Trophoblast cell (in vitro differentiated cells and primary cell): ENCODE results near the gene FCMR.

Experiments
- DNase-seq, 2 donors: peaks; one replicate each; pipeline ENCODE4 v3.0.0-alpha.2; 2016
- H2AFZ ChIP-seq: 2 replicates; pipeline ENCODE4 v1.6.1; 2013; ENCODE audit warnings: low read length, moderate library complexity, mild to moderate bottlenecking; ENCODE audit not compliant: insufficient read depth, poor library complexity
- H2AK5ac ChIP-seq: 2 replicates; pipeline ENCODE4 v1.6.1; 2013; ENCODE audit warnings: mild to moderate bottlenecking, low read length
- H2BK120ac ChIP-seq: 2 replicates; pipeline ENCODE4 v1.6.1; 2013; ENCODE audit warnings: low read length, mild to moderate bottlenecking, moderate library complexity; ENCODE audit not compliant: insufficient read depth, poor library complexity
- H2BK12ac ChIP-seq: 2 replicates; pipeline ENCODE4 v1.6.1; 2013; ENCODE audit warnings: mild to moderate bottlenecking, low read length, moderate library complexity
- H2BK5ac ChIP-seq: 2 replicates; pipeline ENCODE4 v1.6.1; 2013; ENCODE audit warnings: low read length, low read depth, moderate library complexity, mild to moderate bottlenecking; ENCODE audit not compliant: poor library complexity
- H3K14ac ChIP-seq: 2 replicates; pipeline ENCODE4 v1.6.1; 2013; ENCODE audit warnings: mild to moderate bottlenecking, low read length
- H3K18ac ChIP-seq: 2 replicates; pipeline ENCODE4 v1.6.1; 2013; ENCODE audit warnings: mild to moderate bottlenecking, low read length
- H3K23ac ChIP-seq: 2 replicates; pipeline ENCODE4 v1.6.1; 2013; ENCODE audit warnings: low read length
- H3K27ac ChIP-seq: 2 replicates; pipeline ENCODE4 v1.5.1; 2013; ENCODE audit warnings: low read depth, mild to moderate bottlenecking, inconsistent platforms, low read length, moderate library complexity
- H3K27me3 ChIP-seq: 2 replicates; pipeline ENCODE4 v1.6.1; 2013; ENCODE audit warnings: inconsistent platforms, mild to moderate bottlenecking, low read length, moderate library complexity; ENCODE audit not compliant: insufficient read depth
- H3K36me3 ChIP-seq, 2 experiments: 1 replicate in 1 of 2; 2 replicates in 1 of 2; pipeline ENCODE4 v1.6.1; 2013; ENCODE audit warnings: low read length in 2 of 2, mild to moderate bottlenecking in 2 of 2, moderate library complexity in 1 of 2; ENCODE audit not compliant: insufficient read depth in 2 of 2, control insufficient read depth in 1 of 2
- H3K4ac ChIP-seq: 2 replicates; pipeline ENCODE4 v1.6.1; 2013; ENCODE audit warnings: low read depth, mild to moderate bottlenecking, low read length, moderate library complexity
- H3K4me1 ChIP-seq, 2 experiments: 1 replicate in 1 of 2; 2 replicates in 1 of 2; pipeline ENCODE4 v1.6.1; 2013; ENCODE audit warnings: low read length in 2 of 2, mild to moderate bottlenecking in 2 of 2, moderate library complexity in 1 of 2; ENCODE audit not compliant: insufficient read depth in 2 of 2, control insufficient read depth in 1 of 2
- H3K4me2 ChIP-seq: 2 replicates; pipeline ENCODE4 v1.6.1; 2013; ENCODE audit warnings: inconsistent platforms, mild to moderate bottlenecking, low read length, moderate library complexity
- H3K4me3 ChIP-seq: 2 replicates; pipeline ENCODE4 v1.5.1; 2013; ENCODE audit warnings: mild to moderate bottlenecking, low read depth, low read length, inconsistent platforms
- H3K79me1 ChIP-seq: one replicate; pipeline ENCODE4 v1.6.1; 2013; ENCODE audit warnings: low read length
- H3K79me2 ChIP-seq: 2 replicates; pipeline ENCODE4 v1.6.1; 2013; ENCODE audit warnings: low read length, mild to moderate bottlenecking; ENCODE audit not compliant: control insufficient read depth, insufficient read depth, poor library complexity
- H3K9ac ChIP-seq: 2 replicates; pipeline ENCODE4 v1.6.1; 2013; ENCODE audit warnings: mild to moderate bottlenecking, low read length
- H3K9me3 ChIP-seq: 2 replicates; pipeline ENCODE4 v1.6.1; 2013; ENCODE audit warnings: low read depth, mild to moderate bottlenecking, control low read depth, inconsistent platforms, low read length; ENCODE audit not compliant: insufficient read depth
- H4K12ac ChIP-seq: 2 replicates; pipeline ENCODE4 v1.6.1; 2013; ENCODE audit warnings: low read depth, mild to moderate bottlenecking, low read length, moderate library complexity
- H4K8ac ChIP-seq: 2 replicates; pipeline ENCODE4 v1.6.1; 2013; ENCODE audit warnings: low read depth, mild to moderate bottlenecking, low read length, moderate library complexity
- H4K91ac ChIP-seq: one replicate; pipeline ENCODE4 v1.6.1; 2013; ENCODE audit warnings: low read depth, mild to moderate bottlenecking, low read length, moderate library complexity
- WGBS: extraction: QIAGEN DNeasy Blood & Tissue Kit; methylation state at CpG from one replicate; pipeline ENCODE4 v1.1.7; 2013; ENCODE audit warnings: missing lambda C conversion rate; ENCODE audit not compliant: insufficient read length, insufficient coverage; ENCODE audit errors: extremely low coverage; 5-methylcytosine and 5-hydroxymethylcytosine counted together

Gene FCMR

GRCh38 chr1:206939131-206939530 lies 17.4 kb upstream of the FCMR start:
- no peak for DNase-seq
- Histone ChIP-seq H4K12ac (no peak overlapping the region), H2BK120ac (no peak overlapping the region), H4K91ac (no peak overlapping the region), H3K36me3 (no peaks in the 10 kb centered on the region), H2BK5ac (no peak overlapping the region), H3K23ac (no peak overlapping the region), H3K9ac (no peak overlapping the region), H3K18ac (no peak overlapping the region), H3K79me2 (no peaks in the 10 kb centered on the region), H3K4me1 (no peaks in the 10 kb centered on the region), H3K14ac (no peak overlapping the region), H3K4me2 (no peak overlapping the region), H3K27ac (no peak overlapping the region), H2BK12ac (no peak overlapping the region), H3K27me3 (no peaks in the 10 kb centered on the region), H4K8ac (no peak overlapping the region), H3K4me3 (no peak overlapping the region), H3K9me3 (peaks cover 1% of the 10 kb centered on the region), H2AK5ac (no peak overlapping the region), H3K4ac (no peak overlapping the region), H2AFZ (no peak overlapping the region), H3K79me1 (no peaks in the 10 kb centered on the region)
- WGBS: no CpG with 5 or more reads among the region's 13 CpGs

GRCh38 chr1:206937425-206937824 lies 15.7 kb upstream of the FCMR start:
- no peak overlapping the region for H3K14ac ChIP-seq
- no peak overlapping the region for H2AK5ac ChIP-seq
- H2AFZ ChIP-seq: no peak overlapping the region
- H4K91ac ChIP-seq: no peak overlapping the region
- no peak overlapping the region for H3K23ac ChIP-seq
- no CpG with 5 or more reads among the region's 6 CpGs for WGBS
- DNase-seq: no peak
- no peak overlapping the region for H3K4me2 ChIP-seq
- H3K79me1 ChIP-seq: no peaks in the 10 kb centered on the region
- H2BK120ac ChIP-seq: no peak overlapping the region
- H3K27me3 ChIP-seq: no peaks in the 10 kb centered on the region
- H3K4me1 ChIP-seq: no peaks in the 10 kb centered on the region
- H2BK12ac ChIP-seq: no peak overlapping the region
- H3K36me3 ChIP-seq: no peaks in the 10 kb centered on the region
- no peaks in the 10 kb centered on the region for H3K9me3 ChIP-seq
- no peak overlapping the region for H3K4ac ChIP-seq
- no peak overlapping the region for H4K8ac ChIP-seq
- no peak overlapping the region for H3K9ac ChIP-seq
- no peak overlapping the region for H4K12ac ChIP-seq
- no peak overlapping the region for H3K18ac ChIP-seq
- no peak overlapping the region for H2BK5ac ChIP-seq
- H3K79me2 ChIP-seq: no peaks in the 10 kb centered on the region
- H3K4me3 ChIP-seq: no peak overlapping the region
- no peak overlapping the region for H3K27ac ChIP-seq

DNA sequence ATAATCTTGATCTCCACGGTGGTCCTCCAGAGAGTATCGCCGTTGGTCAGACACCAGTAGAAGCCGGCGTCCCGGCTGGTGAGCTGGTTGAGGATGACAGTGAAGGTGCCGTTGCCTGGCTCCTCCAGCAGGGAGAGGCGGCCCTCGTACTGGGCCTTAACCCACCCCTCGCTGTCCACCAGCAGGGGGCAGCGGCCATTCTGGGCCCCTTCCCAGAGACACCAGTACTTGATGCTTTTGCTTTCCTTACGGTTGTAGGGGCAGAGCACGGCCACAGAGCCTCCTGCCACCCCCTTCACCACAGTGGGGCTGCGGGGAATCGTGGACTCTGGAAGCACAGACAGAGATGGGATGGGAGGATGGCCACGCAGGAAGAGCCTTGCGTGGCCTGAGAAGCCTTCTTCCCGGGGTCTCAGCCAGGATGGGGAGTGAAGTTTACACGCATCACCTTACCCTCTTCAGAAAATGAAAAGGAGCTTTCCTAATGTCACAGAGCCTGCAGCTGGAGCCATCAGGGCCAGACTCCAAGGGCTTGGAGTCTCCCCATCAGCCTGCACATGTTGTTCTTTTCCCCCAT lies 13.8 kb upstream of the FCMR start:
- Histone ChIP-seq H3K9me3 (no peaks in the 10 kb centered on the region), H3K4me3 (no peak overlapping the region), H3K9ac (no peak overlapping the region), H4K91ac (no peak overlapping the region), H3K4ac (no peak overlapping the region), H2BK120ac (no peak overlapping the region), H3K27me3 (no peaks in the 10 kb centered on the region), H3K36me3 (no peaks in the 10 kb centered on the region), H2AK5ac (no peak overlapping the region), H3K14ac (no peak overlapping the region), H2AFZ (no peak overlapping the region), H4K8ac (no peak overlapping the region), H3K23ac (no peak overlapping the region), H3K18ac (no peak overlapping the region), H3K4me1 (no peaks in the 10 kb centered on the region), H4K12ac (no peak overlapping the region), H3K79me1 (no peaks in the 10 kb centered on the region), H2BK12ac (no peak overlapping the region), H3K79me2 (no peaks in the 10 kb centered on the region), H3K27ac (no peak overlapping the region), H3K4me2 (no peak overlapping the region), H2BK5ac (no peak overlapping the region)
- WGBS: no CpG with 5 or more reads among the region's 19 CpGs
- DNase-seq: peak; percentile 51 to 76

DNA sequence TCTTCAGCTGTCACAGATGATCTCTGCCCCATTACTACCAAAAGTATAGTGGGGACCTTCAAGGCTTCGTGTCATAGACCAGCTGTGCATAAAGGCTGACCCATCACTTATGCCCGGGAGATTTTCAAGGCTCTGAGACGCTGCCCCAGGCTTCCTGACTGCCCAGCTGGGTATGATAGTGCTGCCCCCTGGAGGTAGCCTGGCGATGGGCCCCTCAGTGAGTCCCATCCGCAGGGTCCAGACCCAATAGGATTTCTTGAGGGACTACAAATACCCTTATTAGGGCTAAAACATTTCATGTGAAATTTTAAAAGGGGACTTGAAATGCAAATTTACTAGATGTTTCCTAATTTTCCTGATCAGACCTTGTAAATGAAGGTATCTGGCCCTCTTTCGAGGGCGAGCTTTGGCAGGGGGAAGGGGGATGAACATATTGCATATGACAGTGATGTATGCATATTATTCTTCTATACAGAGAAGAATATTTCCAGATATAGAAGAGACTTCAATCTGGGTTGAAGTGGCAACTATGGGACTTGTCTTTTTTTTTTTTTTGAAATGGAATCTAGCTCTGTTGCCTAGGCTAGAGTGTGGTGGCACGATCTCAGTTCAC lies 11.7 kb upstream of the FCMR start:
- Histone ChIP-seq H3K27ac (no peak overlapping the region), H3K4me3 (no peak overlapping the region), H2BK5ac (no peak overlapping the region), H4K8ac (no peak overlapping the region), H3K4ac (no peak overlapping the region), H3K23ac (no peak overlapping the region), H2AK5ac (no peak overlapping the region), H4K91ac (no peak overlapping the region), H3K9me3 (no peaks in the 10 kb centered on the region), H3K4me1 (no peaks in the 10 kb centered on the region), H2BK12ac (no peak overlapping the region), H3K9ac (no peak overlapping the region), H3K79me2 (no peaks in the 10 kb centered on the region), H3K14ac (no peak overlapping the region), H3K18ac (no peak overlapping the region), H2BK120ac (no peak overlapping the region), H2AFZ (no peak overlapping the region), H4K12ac (no peak overlapping the region), H3K79me1 (no peaks in the 10 kb centered on the region), H3K4me2 (no peak overlapping the region), H3K27me3 (no peaks in the 10 kb centered on the region), H3K36me3 (no peaks in the 10 kb centered on the region)
- no CpG with 5 or more reads among the region's 8 CpGs for WGBS
- peak; percentile 39 to 54 for DNase-seq
